ENCODE measurements around the gene CHRM5.

DNA sequence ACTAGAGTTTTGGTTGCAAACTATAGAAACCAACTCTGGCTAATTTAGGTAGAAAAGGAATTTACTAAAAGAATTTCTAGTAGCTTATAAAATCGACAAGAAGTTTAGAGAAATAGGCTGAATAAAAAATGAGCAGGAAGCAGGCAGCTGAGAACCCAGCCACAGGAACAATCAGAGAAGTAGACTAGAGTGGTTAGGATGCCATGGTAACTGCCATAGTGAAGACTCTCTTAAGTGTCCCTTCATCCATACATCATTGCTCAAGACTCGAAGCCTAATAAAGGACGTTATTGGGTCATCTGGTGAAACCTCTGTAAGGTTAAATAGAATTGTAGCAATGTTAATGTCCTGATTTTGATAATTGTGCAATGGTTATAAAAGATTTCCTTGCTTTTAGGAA lies 57.0 kb downstream of the CHRM5 start:
- TF ChIP-seq CTCF (IDR thresholded peaks at IDR 0.05) (no peak), EZH2 (IDR thresholded peaks at IDR 0.05; ENCODE audit: borderline replicate concordance, insufficient read depth, low read depth, low read length, poor library complexity, severe bottlenecking) (no peak)

All from B cell (primary cell).